Measurements from ENCODE around the gene SLC10A2.

SLC10A2 gene

GRCh38 chr13:103044056-103044455, 22.2 kb downstream of the SLC10A2 start:
- H3K36me3 ChIP-seq = no peaks in the 10 kb centered on the region
- H3K27me3 ChIP-seq (ENCODE audit: insufficient read depth, low read depth, severe bottlenecking) = no peaks in the 10 kb centered on the region
- DNase-seq = no peak
- H3K4me3 ChIP-seq (ENCODE audit: low read depth, low read length) = no peak overlapping the region
- TF ChIP-seq, protein P1, sequence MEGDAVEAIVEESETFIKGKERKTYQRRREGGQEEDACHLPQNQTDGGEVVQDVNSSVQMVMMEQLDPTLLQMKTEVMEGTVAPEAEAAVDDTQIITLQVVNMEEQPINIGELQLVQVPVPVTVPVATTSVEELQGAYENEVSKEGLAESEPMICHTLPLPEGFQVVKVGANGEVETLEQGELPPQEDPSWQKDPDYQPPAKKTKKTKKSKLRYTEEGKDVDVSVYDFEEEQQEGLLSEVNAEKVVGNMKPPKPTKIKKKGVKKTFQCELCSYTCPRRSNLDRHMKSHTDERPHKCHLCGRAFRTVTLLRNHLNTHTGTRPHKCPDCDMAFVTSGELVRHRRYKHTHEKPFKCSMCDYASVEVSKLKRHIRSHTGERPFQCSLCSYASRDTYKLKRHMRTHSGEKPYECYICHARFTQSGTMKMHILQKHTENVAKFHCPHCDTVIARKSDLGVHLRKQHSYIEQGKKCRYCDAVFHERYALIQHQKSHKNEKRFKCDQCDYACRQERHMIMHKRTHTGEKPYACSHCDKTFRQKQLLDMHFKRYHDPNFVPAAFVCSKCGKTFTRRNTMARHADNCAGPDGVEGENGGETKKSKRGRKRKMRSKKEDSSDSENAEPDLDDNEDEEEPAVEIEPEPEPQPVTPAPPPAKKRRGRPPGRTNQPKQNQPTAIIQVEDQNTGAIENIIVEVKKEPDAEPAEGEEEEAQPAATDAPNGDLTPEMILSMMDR (IDR thresholded peaks at IDR 0.05; ENCODE audit: low read depth, low read length) = no peak
- no peaks in the 10 kb centered on the region for H3K9me3 ChIP-seq (ENCODE audit: severe bottlenecking)
- H3K27ac ChIP-seq = no peak overlapping the region

DNA sequence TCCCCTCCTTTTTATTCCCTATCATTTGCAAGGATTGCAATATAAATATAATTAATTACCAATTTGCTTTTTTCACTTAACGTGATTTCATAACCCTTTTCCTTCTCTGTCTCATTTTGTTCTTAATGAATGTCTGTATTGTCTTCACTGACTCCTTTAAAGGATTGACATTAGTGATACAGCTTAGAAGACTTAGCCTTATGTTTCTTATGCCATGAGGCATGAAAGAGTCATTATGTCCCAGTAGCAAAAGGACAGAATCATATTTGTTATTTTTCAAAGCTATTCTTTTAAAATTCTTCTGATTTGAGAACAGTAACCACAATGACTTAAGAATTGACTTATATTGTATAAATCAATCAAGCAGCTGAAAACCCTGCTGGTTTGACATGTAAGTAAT, 26.2 kb downstream of the SLC10A2 start:
- Histone ChIP-seq H3K27me3 (ENCODE audit: insufficient read depth, low read depth, severe bottlenecking) (no peaks in the 10 kb centered on the region), H3K27ac (no peak overlapping the region)

GRCh38 chr13:103039183-103039582, 27.0 kb downstream of the SLC10A2 start:
- Histone ChIP-seq H3K27me3 (ENCODE audit: insufficient read depth, low read depth, severe bottlenecking) (no peaks in the 10 kb centered on the region), H3K27ac (no peak overlapping the region), H3K9me3 (ENCODE audit: severe bottlenecking) (no peaks in the 10 kb centered on the region), H3K36me3 (no peaks in the 10 kb centered on the region), H3K4me3 (ENCODE audit: low read depth, low read length) (no peak overlapping the region)
- TF ChIP-seq, protein P1 (IDR thresholded peaks at IDR 0.05; ENCODE audit: low read depth, low read length) = no peak
- no peak for DNase-seq

More for the DNA sequence above, 26.2 kb downstream of the SLC10A2 start:
- Histone ChIP-seq H3K36me3 (no peaks in the 10 kb centered on the region), H3K9me3 (ENCODE audit: severe bottlenecking) (no peaks in the 10 kb centered on the region), H3K4me3 (ENCODE audit: low read depth, low read length) (no peak overlapping the region)
- DNase-seq = no peak
- TF ChIP-seq, protein P1 (IDR thresholded peaks at IDR 0.05; ENCODE audit: low read depth, low read length) = no peak

- DNase-seq = no peak
- H3K36me3 ChIP-seq = no peaks in the 10 kb centered on the region
- H3K27ac ChIP-seq = no peak overlapping the region
- peaks cover 3% of the 10 kb centered on the region for H3K9me3 ChIP-seq (ENCODE audit: severe bottlenecking)
- no peaks in the 10 kb centered on the region for H3K27me3 ChIP-seq (ENCODE audit: insufficient read depth, low read depth, severe bottlenecking)
- no peak overlapping the region for H3K4me3 ChIP-seq (ENCODE audit: low read depth, low read length)
- TF ChIP-seq, protein P1 (IDR thresholded peaks at IDR 0.05; ENCODE audit: low read depth, low read length) = no peak
Measured at GRCh38 chr13:103036268-103036667, 29.9 kb downstream of the SLC10A2 start.

DNA sequence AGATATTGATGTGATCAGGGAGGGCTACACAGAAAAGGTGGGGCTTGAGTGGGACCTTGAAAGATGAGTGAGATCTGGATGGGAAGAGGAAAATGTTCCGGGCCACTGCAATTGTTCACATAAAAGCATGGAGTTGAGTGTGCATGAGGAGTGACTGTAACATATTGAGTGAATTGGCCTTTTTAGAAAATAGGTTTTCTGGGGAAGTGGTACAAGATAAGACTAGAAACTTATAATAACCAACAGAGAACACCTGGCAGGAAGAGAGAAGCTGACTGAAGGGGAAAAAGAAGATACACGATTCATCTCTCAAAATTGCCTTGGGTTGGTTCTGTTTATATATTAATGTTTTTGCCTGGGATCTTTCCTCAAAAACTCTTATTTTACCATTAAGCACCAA, 32.2 kb downstream of the SLC10A2 start:
- TF ChIP-seq, protein P1 (IDR thresholded peaks at IDR 0.05; ENCODE audit: low read depth, low read length) = no peak
- no peak for DNase-seq
- no peak overlapping the region for H3K4me3 ChIP-seq (ENCODE audit: low read depth, low read length)
- no peak overlapping the region for H3K27ac ChIP-seq
- H3K27me3 ChIP-seq (ENCODE audit: insufficient read depth, low read depth, severe bottlenecking) = no peaks in the 10 kb centered on the region
- H3K9me3 ChIP-seq (ENCODE audit: severe bottlenecking) = peaks cover 3% of the 10 kb centered on the region
- no peaks in the 10 kb centered on the region for H3K36me3 ChIP-seq

DNA sequence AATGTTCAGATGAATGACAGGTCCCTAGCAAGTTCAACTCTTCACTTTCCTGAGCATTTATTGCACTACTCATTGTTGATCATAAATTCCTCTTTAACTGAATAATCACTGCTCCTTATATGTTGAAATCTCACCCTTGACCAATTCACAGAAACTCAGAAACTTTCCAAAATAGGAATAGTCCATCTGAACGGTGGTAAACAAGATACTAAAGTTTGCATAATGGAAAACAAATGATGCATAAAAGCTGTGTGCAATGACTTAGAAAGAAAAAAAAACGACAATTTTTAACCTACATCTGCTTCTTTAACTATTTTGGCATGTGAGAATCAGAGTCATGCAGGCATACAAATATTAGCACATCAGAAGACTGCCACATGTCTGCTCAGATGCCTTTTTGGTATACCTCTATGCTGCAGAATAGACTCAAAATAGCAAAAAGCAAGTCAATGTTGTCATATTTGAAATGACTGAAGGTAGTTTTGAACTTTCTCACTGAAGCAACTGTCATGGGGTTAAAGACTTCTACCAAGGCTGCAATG, 34.8 kb downstream of the SLC10A2 start:
- TF ChIP-seq, protein P1 (IDR thresholded peaks at IDR 0.05; ENCODE audit: low read depth, low read length) = no peak
- no peaks in the 10 kb centered on the region for H3K36me3 ChIP-seq
- no peaks in the 10 kb centered on the region for H3K27me3 ChIP-seq (ENCODE audit: insufficient read depth, low read depth, severe bottlenecking)
- H3K27ac ChIP-seq = no peak overlapping the region
- DNase-seq = no peak
- H3K4me3 ChIP-seq (ENCODE audit: low read depth, low read length) = no peak overlapping the region
- H3K9me3 ChIP-seq (ENCODE audit: severe bottlenecking) = peaks cover 7% of the 10 kb centered on the region

All from WERI-Rb-1 (cell line).